SKM-1 (cell line): ENCODE results near the gene CD86.
"Not testable (repeated sequence)": the region's sequence is repeated elsewhere in the genome, so short reads cannot be mapped to it uniquely, and the experiment has no call there.

Experiments used
- DNase-seq: peaks from one replicate; lab custom pipeline; 2025; ENCODE audit not compliant: unreplicated experiment; lab: John Stamatoyannopoulos, UW

CD86 gene

GRCh38 chr3:122055215-122055614, at the start of gene CD86:
Gene CD86 (plus strand): TSS chr3:122055362. CDS start chr3:122055490, 128 bp downstream.
- peak; percentile 82 for DNase-seq

- no peak for DNase-seq
Observed at GRCh38 chr3:122006267-122006666, 48.9 kb upstream of the CD86 start.

- DNase-seq, result no peak
Observed at GRCh38 chr3:122008166-122008565, 47.0 kb upstream of the CD86 start.

- DNase-seq, result no peak
Observed at GRCh38 chr3:122010506-122010905, 44.7 kb upstream of the CD86 start.

GRCh38 chr3:122011396-122011795, 43.8 kb upstream of the CD86 start:
- DNase-seq, result no peak

GRCh38 chr3:122012821-122013220, 42.3 kb upstream of the CD86 start:
- no peak for DNase-seq

- no peak for DNase-seq
Observed at GRCh38 chr3:122013448-122013925, 41.7 kb upstream of the CD86 start.

GRCh38 chr3:122014741-122015140, 40.4 kb upstream of the CD86 start:
- no peak for DNase-seq

- no peak for DNase-seq
Observed at GRCh38 chr3:122019493-122019892, 35.7 kb upstream of the CD86 start.

- no peak for DNase-seq
Observed at GRCh38 chr3:122021037-122021436, 34.1 kb upstream of the CD86 start.

GRCh38 chr3:122021811-122022401, 33.3 kb upstream of the CD86 start, which contains the start of gene ILDR1:
Gene ILDR1 (minus strand): TSS chr3:122022247. CDS start chr3:122022077, 170 bp downstream.
- no peak for DNase-seq

GRCh38 chr3:122023335-122023910, 31.7 kb upstream of the CD86 start:
- DNase-seq, result no peak

- no peak for DNase-seq
Observed at GRCh38 chr3:122024800-122025199, 30.4 kb upstream of the CD86 start.

- DNase-seq, result no peak
Observed at GRCh38 chr3:122025296-122025695, 29.9 kb upstream of the CD86 start.

GRCh38 chr3:122030381-122031122, 24.6 kb upstream of the CD86 start:
- DNase-seq, result no peak

GRCh38 chr3:122031123-122031468, 24.1 kb upstream of the CD86 start:
- DNase-seq, result no peak

GRCh38 chr3:122032531-122032930, 22.6 kb upstream of the CD86 start:
- no peak for DNase-seq

- DNase-seq, result no peak
Observed at GRCh38 chr3:122033023-122033422, 22.1 kb upstream of the CD86 start.

- DNase-seq, result not testable (repeated sequence)
Observed at GRCh38 chr3:122047296-122047695, 7.9 kb upstream of the CD86 start.

- not testable (repeated sequence) for DNase-seq
Observed at GRCh38 chr3:122047773-122048172, 7.4 kb upstream of the CD86 start.

- DNase-seq, result no peak
Observed at GRCh38 chr3:122052968-122053367, 2.2 kb upstream of the CD86 start.

GRCh38 chr3:122057671-122058070, 2.5 kb downstream of the CD86 start:
- DNase-seq, result no peak
